Upper lobe of right lung (tissue), 1 donor: ENCODE data around the gene AMACR. TPM values are rescaled to one million over a fixed set of nuclear protein-coding genes. Genes with fewer than 3 reads are reported as not detected.

ENCODE experiments used
- ATAC-seq: fragments of 200-7000 bp; cut with Tn5 transposase; one replicate; pipeline ENCODE4 v1.9.1; 2020; ENCODE audit warnings: mild to moderate bottlenecking, moderate library complexity
- DNase-seq: peaks from one replicate; pipeline ENCODE4 v3.0.0-alpha.2; 2020
- H3K27ac ChIP-seq: fragments of 200-600 bp; one replicate; pipeline ENCODE4 v1.8.0; 2022
- H3K27me3 ChIP-seq: fragments of 200-600 bp; one replicate; pipeline ENCODE4 v1.8.0; 2022; ENCODE audit warnings: mild to moderate bottlenecking
- H3K36me3 ChIP-seq: fragments of 200-600 bp; one replicate; pipeline ENCODE4 v1.8.0; 2022
- H3K4me1 ChIP-seq: fragments of 200-600 bp; one replicate; pipeline ENCODE4 v1.8.0; 2022
- H3K4me3 ChIP-seq: fragments of 200-600 bp; one replicate; pipeline ENCODE4 v1.8.0; 2022; ENCODE audit warnings: mild to moderate bottlenecking
- H3K9me3 ChIP-seq: fragments of 200-600 bp; one replicate; pipeline ENCODE4 v1.8.0; 2022
- CTCF ChIP-seq: fragments of 200-600 bp; IDR thresholded peaks from one replicate; pipeline ENCODE4 v1.8.0; 2022; ENCODE audit warnings: antibody characterized with exemption
- intact Hi-C: fragments of 100-400 bp; cut with DNase I; formaldehyde crosslinking; loops from one replicate; pipeline ENCODE4 v1.11.0; 2022
- total RNA-seq: library from RNA; stranded (reverse); fragmentation: NEBNext Ultra II Directional; extraction: Animal tissue kit (Norgen Biotek cat#: 25700); gene quantifications from one replicate; pipeline ENCODE4 v1.2.1, GENCODE V29; 2021
- donor health status: DM: no; HTN: yes; CAD: no; lungs with severe emphysema.

AMACR gene
- total RNA-seq, 1 donor from 2014 or later = 9.1 TPM

- DNase-seq (no peak), ATAC-seq (no peak)
- Histone ChIP-seq H3K27me3 (no peaks in the 10 kb centered on the region), H3K4me3 (no peak within 1 kb of the TSS), H3K9me3 (no peaks in the 10 kb centered on the region), H3K27ac (no peak within 1 kb of the TSS), H3K4me1 (no peaks in the 10 kb centered on the region), H3K36me3 (peaks cover 17% of the 10 kb centered on the region)
- intact Hi-C loops = no loop called here
- no peak for TF ChIP-seq CTCF
These were observed 23.2 kb downstream of the AMACR start, which contains the start of gene SLC45A2 for GRCh38 chr5:33984671-33985124. TSS of gene SLC45A2 (minus strand) at chr5:33984693. CDS start at chr5:33984583, 110 bp downstream.

GRCh38 chr5:33984178-33984577 is 23.7 kb downstream of the AMACR start:
- no peak for TF ChIP-seq CTCF
- ATAC-seq (no peak), DNase-seq (no peak)
- Histone ChIP-seq H3K4me1 (no peaks in the 10 kb centered on the region), H3K4me3 (no peak overlapping the region), H3K36me3 (peaks cover 15% of the 10 kb centered on the region), H3K27me3 (no peaks in the 10 kb centered on the region), H3K9me3 (no peaks in the 10 kb centered on the region), H3K27ac (no peak overlapping the region)
- intact Hi-C loops = no loop called here

- Histone ChIP-seq H3K4me3 (no peak overlapping the region), H3K27me3 (no peaks in the 10 kb centered on the region), H3K4me1 (no peaks in the 10 kb centered on the region), H3K9me3 (no peaks in the 10 kb centered on the region), H3K27ac (no peak overlapping the region), H3K36me3 (no peaks in the 10 kb centered on the region)
- TF ChIP-seq CTCF = no peak
- ATAC-seq (peak; percentile 42), DNase-seq (no peak)
- intact Hi-C loops = no loop called here
These were observed 26.3 kb downstream of the AMACR start for GRCh38 chr5:33981408-33982162.

- no peaks in the 10 kb centered on the region for H3K9me3 ChIP-seq
- no peak for DNase-seq
- no peak overlapping the region for H3K4me3 ChIP-seq
- TF ChIP-seq CTCF = no peak
- H3K36me3 ChIP-seq = no peaks in the 10 kb centered on the region
- intact Hi-C loops = no loop called here
- no peaks in the 10 kb centered on the region for H3K27me3 ChIP-seq
- no peaks in the 10 kb centered on the region for H3K4me1 ChIP-seq
- no peak overlapping the region for H3K27ac ChIP-seq
- ATAC-seq = no peak
These were observed 27.8 kb downstream of the AMACR start for GRCh38 chr5:33980030-33980429.

GRCh38 chr5:33978306-33978705 is 29.5 kb downstream of the AMACR start:
- DNase-seq = no peak
- Histone ChIP-seq H3K4me1 (no peaks in the 10 kb centered on the region), H3K36me3 (no peaks in the 10 kb centered on the region), H3K9me3 (no peaks in the 10 kb centered on the region), H3K4me3 (no peak overlapping the region), H3K27me3 (no peaks in the 10 kb centered on the region), H3K27ac (no peak overlapping the region)
- no peak for TF ChIP-seq CTCF
- intact Hi-C loops = no loop called here
- no peak for ATAC-seq
